NCI-H2171 (cell line): ENCODE results near the gene SPINK14.

Source experiments
- DNase-seq: peaks from one replicate; lab custom pipeline; 2025; lab: John Stamatoyannopoulos, UW

Gene SPINK14, protein sequence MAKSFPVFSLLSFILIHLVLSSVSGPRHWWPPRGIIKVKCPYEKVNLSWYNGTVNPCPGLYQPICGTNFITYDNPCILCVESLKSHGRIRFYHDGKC

DNA sequence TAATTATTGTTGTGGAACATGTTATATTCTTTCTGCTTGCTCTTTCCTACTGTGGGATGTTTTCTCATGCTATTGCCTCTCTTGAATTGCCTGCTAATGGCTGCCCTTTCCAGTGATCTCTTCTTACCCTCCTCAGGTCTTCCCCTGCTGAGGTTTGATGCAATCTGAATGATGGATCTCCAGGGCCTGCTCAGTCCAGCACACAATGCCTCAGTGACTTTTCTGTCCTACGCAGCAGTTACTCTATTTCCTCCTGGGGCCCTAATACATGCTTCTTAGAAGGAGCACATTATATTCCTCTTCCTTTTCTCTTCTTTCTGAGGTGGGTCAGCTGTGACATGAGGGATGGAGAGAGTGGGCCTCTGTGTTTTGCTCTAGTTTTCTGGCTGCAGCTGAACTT is at the start of gene SPINK14:
TSS of gene SPINK14 (plus strand) at position 301 of the 400 bp plus-strand sequence. CDS start 1,187 bp downstream, outside the sequence.
- no peak for DNase-seq

DNA sequence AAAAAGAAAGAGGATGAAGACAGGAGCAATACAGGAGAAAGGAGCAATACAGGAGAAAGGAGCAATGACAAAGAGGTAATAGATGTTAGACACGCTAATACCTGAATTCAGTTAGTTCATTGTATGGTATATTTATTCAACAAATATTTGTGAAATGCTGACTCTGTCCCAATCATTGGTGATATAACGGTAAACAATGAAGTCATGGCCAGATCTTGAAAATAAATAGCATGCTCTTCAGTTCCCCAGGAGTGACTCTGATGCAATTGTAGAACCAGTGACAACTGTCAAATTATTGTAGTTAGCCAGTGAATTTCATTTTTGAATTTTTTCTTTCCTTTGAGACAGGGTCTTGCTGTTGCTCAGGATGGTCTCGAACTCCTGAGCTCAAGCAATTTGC is 48.0 kb upstream of the SPINK14 start:
- DNase-seq = no peak

DNA sequence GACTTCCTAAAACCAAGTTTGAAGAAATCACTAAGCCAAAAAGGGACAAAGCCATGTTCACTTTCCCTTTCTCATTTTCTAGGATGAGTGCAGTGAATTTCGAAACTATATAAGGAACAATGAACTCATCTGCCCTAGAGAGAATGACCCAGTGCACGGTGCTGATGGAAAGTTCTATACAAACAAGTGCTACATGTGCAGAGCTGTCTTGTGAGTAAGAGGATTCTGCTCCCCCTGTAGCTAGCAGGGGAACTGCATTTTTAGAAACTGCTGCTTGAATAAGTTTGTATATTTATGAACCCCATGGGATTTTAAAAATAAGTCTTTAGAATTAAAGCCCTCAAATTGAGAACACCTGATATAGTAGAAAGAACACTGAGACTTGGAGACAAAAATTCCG is 42.7 kb upstream of the SPINK14 start:
- DNase-seq = no peak

DNA sequence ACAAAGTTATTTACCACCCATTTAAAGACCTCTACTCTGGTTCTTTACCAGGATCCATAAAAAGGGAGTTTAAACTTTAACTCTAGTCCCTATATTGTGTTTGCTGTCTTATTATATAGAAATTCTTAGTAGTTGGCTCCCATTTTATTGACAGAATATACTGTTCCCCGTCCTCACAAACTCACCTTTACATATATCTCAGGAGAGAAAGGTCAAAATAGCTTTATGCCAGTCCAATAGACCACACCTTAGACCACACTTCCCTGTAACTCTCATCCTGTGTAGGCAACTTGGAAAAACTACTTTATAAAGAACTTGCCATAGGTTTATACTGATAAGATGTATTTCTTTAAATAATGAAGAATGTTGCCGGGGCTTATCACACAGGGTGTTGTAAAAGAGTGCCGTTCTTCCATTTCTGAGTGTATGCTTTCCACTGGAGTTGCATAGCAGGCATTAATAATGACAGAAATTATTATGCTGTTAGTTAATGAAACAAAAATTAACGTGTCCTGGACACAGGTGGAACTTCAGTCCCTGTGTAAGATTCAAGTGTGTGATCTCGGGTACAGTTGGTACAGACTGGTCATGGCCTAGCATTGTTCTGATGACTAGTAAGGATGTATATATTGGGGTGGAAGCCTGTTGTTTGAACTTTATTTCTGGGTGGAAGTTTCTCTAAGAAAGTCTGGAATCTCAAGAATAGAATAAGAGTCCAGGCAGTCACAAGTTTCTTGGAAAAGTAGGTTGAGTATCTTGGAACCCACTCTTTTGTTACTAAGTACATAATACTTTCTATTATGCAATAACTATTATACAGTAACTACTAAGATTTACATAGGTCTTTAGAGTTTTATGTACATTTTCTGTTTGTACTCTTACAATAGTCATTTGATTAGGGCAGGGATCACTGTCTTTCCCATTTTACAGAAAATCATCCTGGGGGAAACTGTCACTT is 33.0 kb upstream of the SPINK14 start:
- DNase-seq = no peak

DNA sequence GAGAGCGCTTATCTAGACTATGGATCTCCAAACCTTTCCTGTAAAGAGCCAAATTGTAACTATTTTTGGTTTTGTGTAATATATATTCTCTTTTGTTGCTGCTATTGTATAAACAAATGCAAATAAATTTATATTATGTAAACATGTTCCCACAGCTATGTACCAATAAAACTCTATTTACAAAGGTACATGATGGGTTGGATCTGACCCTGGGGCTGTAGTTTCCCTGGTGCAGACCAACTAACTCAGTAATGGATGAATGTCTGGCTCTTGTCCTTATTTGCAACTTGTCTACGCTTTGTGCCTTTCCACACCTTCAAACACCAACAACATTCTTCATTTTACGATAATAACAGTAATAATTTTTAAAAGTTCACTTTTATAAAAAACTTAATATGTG is 27.5 kb upstream of the SPINK14 start:
- no peak for DNase-seq

DNA sequence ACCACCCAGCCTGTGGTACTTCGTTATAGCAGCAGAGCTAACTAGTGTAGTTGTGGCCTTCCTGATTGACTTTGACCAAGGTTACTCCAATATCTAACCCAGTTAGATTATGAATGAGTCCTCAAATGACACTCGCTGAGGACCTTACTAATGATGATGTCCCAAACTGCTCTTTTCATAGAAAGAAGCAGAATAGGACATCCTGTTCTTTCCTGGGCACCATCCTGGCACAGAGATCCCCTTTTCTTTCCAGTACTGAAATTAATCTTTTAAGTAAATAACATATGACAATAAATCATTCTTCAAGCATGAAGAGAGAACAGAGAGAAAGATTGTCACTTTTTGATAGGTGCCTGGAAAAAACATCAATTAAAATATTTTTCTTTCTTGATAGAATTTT is 26.7 kb upstream of the SPINK14 start:
- DNase-seq = no peak

DNA sequence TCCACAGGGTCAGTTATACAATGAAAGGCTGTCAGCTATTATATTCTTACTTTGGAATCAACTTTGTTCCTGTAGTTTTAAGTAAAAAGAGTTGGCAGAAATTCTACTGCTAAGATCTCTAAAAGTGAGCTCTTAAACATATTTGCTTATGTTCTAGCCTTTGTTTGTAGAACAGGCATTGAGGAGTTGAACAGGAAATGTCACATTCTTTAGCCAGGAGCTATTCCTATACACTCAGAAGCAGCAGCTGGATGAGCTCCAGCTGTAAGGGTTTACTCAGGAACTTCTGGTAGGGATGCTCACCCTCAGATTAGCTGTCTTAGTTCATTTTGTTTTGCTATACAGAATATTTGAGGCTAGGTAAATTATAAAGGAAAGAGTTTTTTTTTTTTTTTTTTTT is 22.4 kb upstream of the SPINK14 start:
- no peak for DNase-seq

DNA sequence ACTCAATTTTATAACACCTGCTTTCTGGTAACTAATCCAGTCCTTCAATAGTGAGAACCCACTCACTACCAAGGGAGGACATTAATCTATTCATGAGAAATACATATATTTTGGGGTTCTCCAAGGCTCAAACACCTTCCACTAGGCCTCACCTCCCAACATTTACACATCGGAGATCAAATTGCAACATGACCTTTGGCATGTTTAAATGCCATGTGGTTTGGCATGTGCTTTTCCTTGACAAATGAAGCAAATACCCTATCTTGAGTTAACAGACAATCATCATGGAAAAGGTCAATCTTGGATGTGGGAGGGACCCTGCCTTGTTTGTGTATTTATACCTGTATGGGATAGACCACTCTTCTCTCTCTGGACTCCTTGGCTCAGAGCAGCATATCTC is 21.9 kb upstream of the SPINK14 start:
- no peak for DNase-seq

DNA sequence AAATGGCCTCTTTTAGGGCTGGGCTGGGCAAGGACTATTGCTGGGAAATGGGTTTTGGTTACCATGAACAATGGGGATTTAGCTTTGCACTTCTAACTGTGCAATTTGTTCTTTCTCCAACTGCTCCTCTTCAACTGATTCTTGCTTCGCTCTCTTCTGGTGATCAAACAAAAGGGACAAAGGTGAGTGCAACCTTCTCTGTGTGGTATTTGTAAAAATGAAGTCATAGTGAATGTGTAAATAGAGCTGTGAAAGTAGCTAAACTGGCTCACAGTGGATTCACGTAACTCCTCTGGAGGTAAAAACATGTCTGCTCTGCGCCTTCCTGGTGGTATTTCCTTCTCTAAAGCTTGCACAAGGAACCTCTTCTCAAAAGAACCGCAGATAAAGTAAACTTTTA is 20.9 kb upstream of the SPINK14 start:
- no peak for DNase-seq

DNA sequence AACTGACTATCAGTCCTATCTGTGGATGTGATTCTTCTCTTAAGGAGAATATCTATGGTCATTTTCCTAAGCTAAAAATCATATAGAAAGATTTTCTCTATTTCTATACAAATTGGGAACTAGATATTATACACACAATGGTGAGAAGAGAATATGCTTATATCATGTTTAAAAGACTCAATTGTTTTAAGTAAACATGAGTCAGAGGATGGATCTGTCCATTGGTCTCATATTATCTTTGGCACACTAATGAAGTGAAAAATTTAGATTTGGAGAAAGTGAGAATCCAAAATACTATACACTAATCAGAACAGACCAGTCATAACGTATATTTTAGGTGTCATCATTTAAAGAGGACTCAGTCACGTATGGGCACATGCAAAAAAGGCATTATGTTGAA is 16.5 kb upstream of the SPINK14 start:
- no peak for DNase-seq

DNA sequence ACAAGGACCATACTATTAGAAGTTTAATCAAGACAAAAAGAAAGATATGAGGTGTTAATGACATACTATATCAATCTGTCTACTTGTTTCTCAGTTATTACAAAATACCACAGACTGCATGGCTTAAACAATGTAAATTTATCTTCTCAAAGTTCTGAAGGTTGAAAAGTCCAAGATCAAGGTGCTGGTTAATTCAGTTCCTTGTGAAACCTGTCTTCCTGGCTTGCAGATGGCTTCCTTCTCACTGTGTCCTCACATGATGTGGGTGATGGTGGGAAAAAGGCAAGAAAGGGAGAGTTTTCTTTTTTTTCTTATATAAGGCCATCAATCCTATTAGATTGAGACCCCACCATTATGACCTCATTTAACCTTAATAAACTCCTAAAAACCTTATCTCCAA is 15.6 kb upstream of the SPINK14 start:
- DNase-seq = no peak

DNA sequence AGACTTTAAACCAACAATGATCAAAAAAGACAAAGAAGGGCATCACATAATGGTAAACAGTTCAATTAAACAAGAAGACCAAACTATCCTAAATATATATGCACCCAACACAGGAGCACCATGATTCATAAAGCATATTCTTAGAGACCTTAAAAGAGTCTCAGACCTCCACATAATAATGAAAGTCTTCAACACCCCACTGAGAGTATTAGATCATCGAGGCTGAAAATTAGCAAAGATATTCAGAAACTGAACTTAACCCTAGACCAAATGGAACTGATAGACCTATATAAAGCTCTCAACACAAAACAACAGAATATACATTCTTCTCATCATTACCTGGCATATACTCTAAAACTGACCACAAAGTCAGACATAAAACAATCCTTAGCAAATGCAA is 11.7 kb upstream of the SPINK14 start:
- no peak for DNase-seq

DNA sequence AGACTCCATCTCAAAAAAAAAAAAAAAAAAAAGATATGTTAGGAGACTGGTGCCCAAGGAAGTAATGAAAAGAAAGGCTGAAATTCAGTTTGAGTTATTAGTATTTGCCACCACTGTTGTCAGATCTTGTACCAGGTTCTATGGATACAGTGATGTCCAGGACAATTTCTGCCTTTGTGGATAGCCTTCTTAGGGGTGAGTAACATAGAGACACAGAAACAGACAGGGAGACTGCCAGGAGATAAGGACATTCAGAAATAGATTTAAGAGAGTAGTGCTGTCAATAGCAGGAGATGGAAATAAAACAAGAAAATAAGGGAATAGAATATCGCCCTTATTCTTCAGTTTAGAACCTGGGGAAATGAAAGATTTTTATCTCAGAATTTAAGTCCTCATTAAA is 6.3 kb upstream of the SPINK14 start:
- no peak for DNase-seq

DNA sequence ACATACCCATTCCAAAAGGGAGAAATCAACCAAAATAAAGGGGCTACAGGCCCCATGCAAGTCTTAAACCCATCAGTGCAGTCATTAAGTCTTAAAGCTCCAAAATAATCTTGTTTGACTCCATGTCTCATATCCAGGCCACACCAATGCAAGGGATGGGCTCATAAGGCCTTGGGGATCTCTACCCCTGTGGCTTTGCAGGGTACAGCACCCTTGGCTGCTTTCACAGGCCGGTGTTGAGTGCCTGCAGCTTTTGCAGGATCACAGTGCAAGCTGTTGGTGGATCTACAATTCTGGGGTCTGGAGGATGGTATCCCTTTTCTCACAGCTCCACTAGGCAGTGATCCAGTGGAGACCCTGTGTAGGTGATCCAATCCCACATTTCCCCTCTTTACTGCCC is 5.0 kb upstream of the SPINK14 start:
- DNase-seq = no peak

DNA sequence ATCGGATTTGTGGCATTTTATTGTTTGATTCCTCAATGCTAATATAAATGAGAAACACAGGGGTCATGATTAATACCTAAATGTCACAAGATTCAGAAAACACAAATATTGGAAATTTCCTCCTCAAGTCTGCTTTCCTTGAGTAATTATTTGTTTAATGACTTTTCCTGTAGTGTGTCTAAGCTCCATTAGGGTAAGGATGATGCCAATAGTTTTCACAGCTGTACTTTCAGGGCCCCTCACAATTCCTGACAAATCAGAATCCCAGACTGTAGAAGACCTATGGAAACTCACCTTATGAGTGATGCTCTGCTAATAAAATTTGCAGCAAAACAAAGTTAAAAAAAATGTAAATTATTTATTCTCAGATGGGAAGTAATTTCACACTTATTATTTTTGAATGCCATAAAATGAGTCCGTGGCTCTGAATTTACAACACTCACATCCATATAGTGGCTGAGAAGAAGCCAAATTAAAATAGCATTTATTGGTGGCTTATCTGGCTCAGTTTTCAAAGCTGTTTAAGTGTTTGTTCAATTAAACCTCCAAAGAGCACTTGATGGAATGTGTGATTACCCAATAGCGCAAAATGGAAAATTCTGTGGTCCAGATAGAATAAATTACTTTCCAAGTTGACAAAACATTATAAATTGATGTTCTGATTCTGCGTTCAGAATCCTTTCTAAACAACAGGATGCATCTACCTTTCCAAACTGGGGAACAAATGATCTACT is 1.6 kb upstream of the SPINK14 start:
- DNase-seq = no peak

DNA sequence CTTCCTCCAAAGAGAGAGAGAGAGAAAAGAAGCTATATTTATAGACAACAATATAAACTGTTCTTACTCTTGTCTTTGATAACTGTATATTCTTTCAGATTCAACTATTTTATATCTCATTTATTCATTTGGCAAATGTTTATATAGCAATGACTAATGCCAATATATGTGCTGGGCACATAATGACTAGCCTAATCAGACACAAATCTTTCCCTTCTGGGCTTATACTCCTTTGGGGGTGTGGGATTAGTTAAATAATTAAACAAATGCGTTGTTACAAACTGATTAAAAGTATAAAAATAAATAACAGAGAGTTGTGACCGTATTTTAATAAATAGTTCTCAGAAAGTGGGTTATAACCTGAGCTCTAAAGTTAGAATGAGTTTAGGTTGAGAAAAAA is 4.0 kb downstream of the SPINK14 start:
- DNase-seq = no peak

DNA sequence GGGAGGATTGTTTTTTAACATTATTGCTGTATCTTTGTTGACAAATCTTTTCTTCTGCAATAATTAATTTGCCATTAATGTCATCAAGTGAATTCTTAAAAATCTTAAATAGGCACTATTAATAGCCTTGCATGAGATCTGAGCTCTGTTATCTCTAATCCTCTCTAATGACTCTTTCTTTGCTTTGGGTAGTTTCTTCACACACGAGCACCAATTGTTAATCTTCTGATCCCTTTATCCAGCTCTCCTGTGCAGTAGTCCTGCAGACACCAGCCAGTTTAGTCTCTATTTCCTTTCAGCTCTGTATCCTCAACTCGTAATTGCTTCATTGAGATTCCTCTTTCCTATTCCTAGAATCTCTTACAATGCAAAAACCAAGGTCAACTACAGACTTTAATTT is 8.1 kb downstream of the SPINK14 start:
- no peak for DNase-seq

DNA sequence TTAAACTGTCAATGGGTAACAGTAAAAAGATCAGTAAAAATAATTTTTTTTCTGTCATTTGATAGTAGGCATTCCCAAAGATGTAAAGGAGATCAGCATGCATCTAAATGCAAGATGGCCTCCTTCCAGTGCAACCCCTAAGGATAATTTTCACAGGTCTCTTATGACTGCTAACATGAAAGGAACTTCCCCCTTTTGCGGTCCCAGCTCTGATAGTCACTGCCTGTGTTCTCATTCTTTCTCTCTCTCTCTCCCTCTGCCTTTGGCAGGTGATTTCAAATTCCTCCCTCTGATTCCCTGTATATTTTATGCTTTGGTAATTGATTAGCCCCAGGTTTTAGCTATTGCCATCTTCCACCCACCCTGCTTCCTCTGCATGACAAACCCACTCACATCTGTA is 8.9 kb downstream of the SPINK14 start:
- DNase-seq = no peak

DNA sequence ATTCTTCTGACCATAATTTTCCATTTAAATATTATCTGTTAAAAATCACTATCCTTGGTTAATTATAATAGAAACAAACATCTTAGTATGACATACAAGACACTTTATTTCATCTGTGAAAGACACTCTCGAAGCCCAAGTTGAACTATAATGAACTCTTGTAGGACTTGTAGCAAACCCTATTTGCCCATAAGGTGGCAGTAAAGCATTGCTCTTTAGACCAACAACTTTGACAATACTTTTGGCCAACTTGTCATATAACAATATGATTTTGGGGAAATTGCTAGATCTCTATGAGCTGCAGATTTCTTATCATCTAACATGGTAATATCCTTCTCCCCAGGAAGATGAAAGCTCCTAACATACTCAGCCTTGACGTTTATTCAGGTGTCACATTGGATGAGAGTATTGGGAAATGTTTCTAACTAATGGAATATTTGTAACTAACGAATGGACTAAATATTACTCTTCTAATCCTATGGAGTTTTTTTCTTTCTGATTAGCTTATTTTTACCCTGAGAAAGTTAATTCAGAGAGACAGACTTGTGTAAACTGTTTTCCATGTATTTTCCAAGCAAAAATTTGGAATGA is 11.0 kb downstream of the SPINK14 start:
- DNase-seq = no peak

DNA sequence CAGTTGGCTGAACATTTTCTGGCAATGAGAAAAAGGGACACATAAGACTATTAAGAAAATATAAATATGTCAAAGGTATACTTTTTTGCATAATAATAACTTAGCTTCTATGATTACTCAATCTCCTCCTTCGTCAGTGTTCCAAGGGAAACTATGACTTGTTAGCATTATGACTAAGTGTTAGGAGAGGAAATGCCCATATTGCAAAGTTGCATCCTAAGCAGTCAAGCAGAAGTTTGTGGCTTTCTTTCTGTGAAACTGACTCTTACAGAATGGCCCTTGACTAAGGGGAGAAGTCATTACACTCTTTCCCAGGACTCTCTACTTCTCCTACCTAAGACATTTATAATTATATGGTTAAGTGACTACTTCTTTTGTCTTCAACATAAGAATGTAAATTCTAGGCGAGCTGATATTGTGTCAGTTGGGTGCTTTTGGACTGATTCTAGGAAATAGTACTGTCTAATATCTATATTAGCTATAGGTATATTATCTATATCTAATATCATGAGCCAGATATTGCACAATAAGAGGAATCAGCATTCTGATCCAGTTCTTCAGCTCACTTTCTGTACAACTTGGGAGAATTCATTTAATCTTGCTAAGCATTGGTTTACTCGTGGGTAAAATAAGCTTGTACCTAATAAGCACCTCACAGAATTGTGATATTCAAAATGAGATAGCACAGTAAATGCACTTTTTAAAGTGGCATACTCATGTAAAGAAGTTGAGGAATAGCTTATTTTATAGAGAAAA is 18.1 kb downstream of the SPINK14 start:
- DNase-seq = no peak

DNA sequence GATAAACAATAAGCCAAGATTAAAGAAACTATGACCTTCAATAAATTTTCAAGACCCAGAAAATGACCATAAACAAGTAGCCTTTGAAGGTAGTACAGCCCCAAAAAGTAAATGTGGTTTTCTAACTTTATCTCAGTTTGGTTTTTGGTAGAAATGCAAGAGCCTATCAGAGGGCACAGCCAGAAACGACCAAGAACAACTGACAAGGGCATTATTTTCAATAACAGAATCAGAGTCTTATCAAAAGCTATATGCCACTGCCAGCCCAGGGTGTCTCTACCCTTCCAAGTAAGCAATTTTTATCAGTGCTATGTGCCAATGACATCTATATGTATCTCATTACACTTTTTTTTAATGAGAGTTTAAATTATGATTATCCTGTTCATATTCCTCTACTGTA is 22.7 kb downstream of the SPINK14 start:
- no peak for DNase-seq

DNA sequence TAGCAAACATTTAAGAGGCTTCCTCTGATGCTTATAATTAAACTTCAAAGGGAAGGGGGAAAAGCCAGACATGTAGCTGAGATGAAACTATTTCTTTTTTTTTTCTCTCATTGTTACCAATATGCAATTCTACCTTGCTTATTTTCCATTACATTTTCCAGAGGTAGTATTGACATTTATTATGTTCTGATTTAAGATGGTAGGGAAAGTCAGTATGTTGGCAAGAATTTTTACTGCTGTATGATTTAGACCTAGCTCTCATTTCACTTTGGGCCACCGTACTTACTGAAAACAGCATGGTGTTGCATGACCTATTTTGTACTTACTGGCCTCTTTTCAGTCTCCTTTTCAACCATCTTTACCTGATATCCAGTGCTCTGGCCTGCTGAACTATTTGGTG is 24.9 kb downstream of the SPINK14 start:
- no peak for DNase-seq
